Transverse colon (tissue), 4 donors: ENCODE measurements around the gene TBCA. TPM values are rescaled to one million over a fixed set of nuclear protein-coding genes. Genes with fewer than 3 reads are reported as not detected.

Source experiments
- DNase-seq: peaks from one replicate; pipeline ENCODE4 v3.0.0-alpha.2; 2019
- H3K27ac ChIP-seq, 4 donors: fragments of 200-600 bp; sonication (generic); 2 replicates each; pipeline ENCODE4 v1.5.1; 2016 to 2018; ENCODE audit warnings: inconsistent platforms in 4 of 4
- H3K27me3 ChIP-seq: fragments of 200-600 bp; sonication (generic); 2 replicates; pipeline ENCODE4 v1.5.1; 2017; ENCODE audit warnings: inconsistent platforms
- H3K36me3 ChIP-seq, 4 donors: fragments of 200-600 bp; sonication (generic); 2 replicates each; pipeline ENCODE4 v1.5.1; 2017 to 2019; ENCODE audit warnings: inconsistent platforms in 4 of 4
- H3K4me1 ChIP-seq, 4 donors: fragments of 200-600 bp; sonication (generic); 2 replicates each; pipeline ENCODE4 v1.5.1; 2017 to 2020; ENCODE audit warnings: inconsistent platforms in 4 of 4
- H3K4me3 ChIP-seq, 4 donors: fragments of 200-600 bp; sonication (generic); 1 replicate in 1 of 4; 2 replicates in 3 of 4; pipeline versions ENCODE4 v1.5.1 to v1.6.1; 2017 to 2019; ENCODE audit warnings: inconsistent platforms in 4 of 4
- H3K9me3 ChIP-seq, 2 donors: fragments of 200-600 bp; sonication (generic); 2 replicates each; pipeline ENCODE4 v1.5.1; 2017 to 2019; ENCODE audit warnings: inconsistent platforms in 2 of 2
- CTCF ChIP-seq, 5 experiments: fragments of 200-600 bp in 3 of 5; fragments of 450-650 bp in 2 of 5; sonication (generic) in 3 of 5; IDR thresholded peaks; 1 replicate in 2 of 5; 2 replicates in 3 of 5; pipeline ENCODE4 v1.5.1; 2016 to 2017; ENCODE audit warnings: antibody characterized with exemption in 5 of 5, inconsistent platforms in 3 of 5, mild to moderate bottlenecking in 2 of 5, moderate library complexity in 1 of 5
- EP300 ChIP-seq: sonication (generic); formaldehyde crosslinking; IDR thresholded peaks from one replicate; pipeline ENCODE4 v1.6.1; 2017; ENCODE audit warnings: antibody characterized with exemption, low read depth
- POLR2A ChIP-seq: fragments of 450-650 bp; IDR thresholded peaks from one replicate; pipeline ENCODE4 v1.6.1; 2016; ENCODE audit warnings: antibody characterized with exemption, mild to moderate bottlenecking, moderate library complexity
- POLR2AphosphoS5 ChIP-seq, 3 donors: sonication (generic); formaldehyde crosslinking; IDR thresholded peaks; one replicate each; pipeline ENCODE4 v1.6.1; 2016; ENCODE audit warnings: antibody characterized with exemption in 3 of 3
- WGBS, 2 donors: methylation state at CpG; one replicate each; pipeline ENCODE4 v1.1.5; 2018; ENCODE audit warnings: low coverage in 1 of 2; 5-methylcytosine and 5-hydroxymethylcytosine counted together
- in situ Hi-C, 4 donors: fragments of 200-750 bp; cut with MboI; loops; one replicate each; pipeline versions ENCODE4 v1.15.0 to v1.15.1; 2017; ENCODE audit warnings: low sequenced_read_pairs in 3 of 4, low pct_ligation_motif_present in 1 of 4, low pct_unique_long_range_greater_than_20kb in 1 of 4
- intact Hi-C: fragments of 100-400 bp; cut with DNase I; formaldehyde crosslinking; loops from one replicate; pipeline ENCODE4 v1.15.1; 2023; ENCODE audit warnings: low total_unique reads
- total RNA-seq, 4 donors: library from RNA; depleted of rRNA; stranded (reverse); fragments of >200 nt; gene quantifications; one replicate each; pipeline ENCODE4 v1.1.0, GENCODE V29; 2016

Gene TBCA
- total RNA-seq, 4 donors from 2014 or later = 16.1 to 125 (median 51.8) TPM

GRCh38 chr5:77696120-77696519, 80.0 kb downstream of the TBCA start:
- DNase-seq = no peak
- no peak overlapping the region for H3K4me3 ChIP-seq
- peaks cover 0 to 11% (median 1%) of the 10 kb centered on the region in 4 donors for H3K36me3 ChIP-seq
- H3K27me3 ChIP-seq = no peaks in the 10 kb centered on the region
- no peaks in the 10 kb centered on the region for H3K9me3 ChIP-seq
- WGBS, 2 donors = 95 to 100% methylated on average over 1 of the region's 1 CpG
- intact Hi-C loops (no loop called here), in situ Hi-C loops (no loop called here)
- no peaks in the 10 kb centered on the region for H3K4me1 ChIP-seq
- H3K27ac ChIP-seq = no peak overlapping the region
- TF ChIP-seq POLR2A (no peak), EP300 (no peak), CTCF (IDR thresholded peaks at IDR 0.05) (no peak)

GRCh38 chr5:77693913-77694312, 82.2 kb downstream of the TBCA start:
- WGBS, 2 donors = 85 to 95% methylated on average over 3 of the region's 3 CpGs
- no peak overlapping the region for H3K27ac ChIP-seq

GRCh38 chr5:77683171-77683732, 92.9 kb downstream of the TBCA start:
- intact Hi-C loops (no loop called here), in situ Hi-C loops (no loop called here)
- WGBS, 2 donors = 89 to 91% methylated on average over 6 of the region's 6 CpGs
- Histone ChIP-seq H3K4me1 (no peaks in the 10 kb centered on the region), H3K27me3 (no peaks in the 10 kb centered on the region), H3K36me3 (peaks cover 0 to 2% (median 0%) of the 10 kb centered on the region in 4 donors), H3K9me3 (no peaks in the 10 kb centered on the region), H3K4me3 (no peak overlapping the region), H3K27ac (no peak overlapping the region)
- no peak for DNase-seq
- no peak for TF ChIP-seq POLR2A
- TF ChIP-seq POLR2AphosphoS5 (IDR thresholded peaks at IDR 0.05) = no peak
- no peak for TF ChIP-seq CTCF (IDR thresholded peaks at IDR 0.05)
- no peak for TF ChIP-seq EP300

More at GRCh38 chr5:77693913-77694312, 82.2 kb downstream of the TBCA start:
- H3K4me3 ChIP-seq = no peak overlapping the region
- no peaks in the 10 kb centered on the region for H3K4me1 ChIP-seq
- DNase-seq = no peak
- intact Hi-C loops = no loop called here
- H3K9me3 ChIP-seq = no peaks in the 10 kb centered on the region
- H3K27me3 ChIP-seq = no peaks in the 10 kb centered on the region
- no peak for TF ChIP-seq POLR2A
- TF ChIP-seq POLR2AphosphoS5 (IDR thresholded peaks at IDR 0.05) = no peak
- no peak for TF ChIP-seq EP300
- no peak for TF ChIP-seq CTCF (IDR thresholded peaks at IDR 0.05)
- peaks cover 0 to 25% (median 4%) of the 10 kb centered on the region in 4 donors for H3K36me3 ChIP-seq
- in situ Hi-C loops = no loop called here

GRCh38 chr5:77670526-77670925, 105.6 kb downstream of the TBCA start:
- TF ChIP-seq EP300 (no peak), CTCF (IDR thresholded peaks at IDR 0.05) (no peak), POLR2A (no peak), POLR2AphosphoS5 (IDR thresholded peaks at IDR 0.05) (no peak)
- DNase-seq = no peak

More at GRCh38 chr5:77670526-77670925, 105.6 kb downstream of the TBCA start:
- no peak overlapping the region for H3K4me3 ChIP-seq
- H3K9me3 ChIP-seq = peaks cover 0 to under 1% of the 10 kb centered on the region in 2 donors
- intact Hi-C loops (no loop called here), in situ Hi-C loops (no loop called here)
- no peaks in the 10 kb centered on the region for H3K36me3 ChIP-seq
- no peak overlapping the region for H3K27ac ChIP-seq
- H3K27me3 ChIP-seq = peaks cover 28% of the 10 kb centered on the region
- WGBS, 2 donors = 67% methylated on average over 3 of the region's 3 CpGs; no CpG with 5 or more reads in 1 of the 2 donors
- H3K4me1 ChIP-seq = no peaks in the 10 kb centered on the region
